Progenitor cell of endocrine pancreas (in vitro differentiated cells): ENCODE data around the gene VPS26C. TPM values are rescaled to one million over a fixed set of nuclear protein-coding genes. Genes with fewer than 3 reads are reported as not detected.

ENCODE experiments used
- DNase-seq: peaks from one replicate; pipeline ENCODE4 v3.0.0; 2021; ENCODE audit warnings: low spot score; ENCODE audit not compliant: unreplicated experiment
- H3K27ac Mint-ChIP-seq: 2 replicates; pipeline ENCODE4 v1.8.0; 2021; ENCODE audit warnings: mild to moderate bottlenecking, moderate library complexity, mixed read lengths
- H3K27me3 Mint-ChIP-seq: 2 replicates; pipeline ENCODE4 v1.8.0; 2021; ENCODE audit warnings: mixed read lengths
- H3K36me3 Mint-ChIP-seq: 2 replicates; pipeline ENCODE4 v1.8.0; 2022; ENCODE audit warnings: mixed read lengths; ENCODE audit not compliant: insufficient read depth
- H3K4me1 Mint-ChIP-seq: 2 replicates; pipeline ENCODE4 v1.8.0; 2021; ENCODE audit warnings: low read depth, mixed read lengths
- H3K4me3 Mint-ChIP-seq: 2 replicates; pipeline ENCODE4 v1.8.0; 2021; ENCODE audit warnings: low read depth, mild to moderate bottlenecking, moderate library complexity, mixed read lengths
- H3K9me3 Mint-ChIP-seq: 2 replicates; pipeline ENCODE4 v1.8.0; 2021; ENCODE audit warnings: low read depth, mixed read lengths
- CTCF ChIP-seq: fragments of 200-600 bp; sonication (generic); IDR thresholded peaks from one replicate; pipeline ENCODE4 v1.5.0; 2021; ENCODE audit warnings: antibody characterized with exemption, mild to moderate bottlenecking; ENCODE audit not compliant: unreplicated experiment
- total RNA-seq: library from RNA; stranded (reverse); gene quantifications from 2 replicates; pipeline ENCODE4 v1.2.1, GENCODE V29; 2021

Gene VPS26C
- total RNA-seq, 1 donor from 2014 or later: 38.7 TPM

- no peak for TF ChIP-seq CTCF
- H3K9me3 Mint-ChIP-seq: no peaks in the 10 kb centered on the region
Observed at GRCh38 chr21:37278199-37278598, 11.1 kb upstream of the VPS26C start.

GRCh38 chr21:37276377-37276776 lies 9.2 kb upstream of the VPS26C start:
- no peaks in the 10 kb centered on the region for H3K9me3 Mint-ChIP-seq
- no peak overlapping the region for H3K27ac Mint-ChIP-seq
- TF ChIP-seq CTCF: no peak
- no peak overlapping the region for H3K4me3 Mint-ChIP-seq
- H3K27me3 Mint-ChIP-seq: peaks cover 8% of the 10 kb centered on the region
- no peak for DNase-seq
- H3K36me3 Mint-ChIP-seq: no peaks in the 10 kb centered on the region
- H3K4me1 Mint-ChIP-seq: no peaks in the 10 kb centered on the region

More at GRCh38 chr21:37278199-37278598, 11.1 kb upstream of the VPS26C start:
- no peak overlapping the region for H3K4me3 Mint-ChIP-seq
- H3K27me3 Mint-ChIP-seq: peaks cover 17% of the 10 kb centered on the region
- H3K4me1 Mint-ChIP-seq: no peaks in the 10 kb centered on the region
- H3K27ac Mint-ChIP-seq: no peak overlapping the region
- no peak for DNase-seq
- H3K36me3 Mint-ChIP-seq: no peaks in the 10 kb centered on the region

- Mint-ChIP-seq H3K9me3 (no peaks in the 10 kb centered on the region), H3K27ac (no peak overlapping the region), H3K4me1 (no peaks in the 10 kb centered on the region), H3K27me3 (peaks cover 5% of the 10 kb centered on the region), H3K4me3 (no peak overlapping the region), H3K36me3 (no peaks in the 10 kb centered on the region)
- no peak for TF ChIP-seq CTCF
- no peak for DNase-seq
Observed at GRCh38 chr21:37273911-37274690, 7.0 kb upstream of the VPS26C start.

- Mint-ChIP-seq H3K27ac (no peak overlapping the region), H3K9me3 (no peaks in the 10 kb centered on the region), H3K27me3 (peaks cover 5% of the 10 kb centered on the region), H3K4me3 (no peak overlapping the region), H3K4me1 (peaks cover 3% of the 10 kb centered on the region), H3K36me3 (no peaks in the 10 kb centered on the region)
- no peak for DNase-seq
- TF ChIP-seq CTCF: no peak
Observed at GRCh38 chr21:37273440-37273839, 6.3 kb upstream of the VPS26C start.

- Mint-ChIP-seq H3K27me3 (peaks cover 5% of the 10 kb centered on the region), H3K36me3 (no peaks in the 10 kb centered on the region), H3K4me1 (peaks cover 5% of the 10 kb centered on the region), H3K9me3 (no peaks in the 10 kb centered on the region), H3K4me3 (no peak overlapping the region), H3K27ac (no peak overlapping the region)
- no peak for TF ChIP-seq CTCF
- no peak for DNase-seq
Observed at GRCh38 chr21:37272897-37273296, 5.8 kb upstream of the VPS26C start.
